ENCODE results near the gene APH1B. TPM values are rescaled to one million over a fixed set of nuclear protein-coding genes. Genes with fewer than 3 reads are reported as not detected.

APH1B gene
- total RNA-seq, 2 donors from 2014 or later = 6.1 to 9.1 TPM

DNA sequence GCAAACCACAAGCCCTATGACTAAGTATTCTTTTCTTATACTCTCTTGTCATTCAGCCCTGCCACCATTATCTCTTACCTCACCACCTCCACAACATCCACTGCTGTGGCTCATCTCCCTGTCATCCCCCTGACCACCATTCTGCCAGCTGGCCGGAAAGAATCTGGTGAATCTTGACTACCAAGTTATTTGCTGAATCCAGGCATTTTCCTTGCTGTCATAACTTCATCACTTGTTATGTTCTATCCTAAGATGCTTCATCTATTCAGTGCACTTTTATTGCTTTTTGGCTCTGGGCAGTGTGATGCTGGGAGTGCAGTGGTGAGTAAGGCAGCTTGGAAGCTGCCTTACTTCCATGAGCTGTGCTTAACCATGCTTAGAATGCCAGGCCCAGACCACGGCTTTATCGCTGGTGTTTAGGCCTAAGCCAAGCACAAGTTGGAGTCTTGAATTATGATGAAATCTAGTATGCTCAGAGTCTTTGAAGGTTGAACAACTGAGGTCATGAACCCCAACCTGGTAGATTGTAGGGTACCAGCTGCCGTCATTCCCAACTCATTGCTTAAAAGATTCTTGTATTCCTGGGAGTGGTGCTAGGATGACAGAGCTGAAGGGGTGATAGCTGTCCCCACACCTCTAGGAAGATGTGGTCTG is 27.0 kb upstream of the APH1B start:
- intact Hi-C loops (cut with DNase I, micrococcal nuclease) = no loop called here
- DNase-seq (no peak), ATAC-seq (no peak)

DNA sequence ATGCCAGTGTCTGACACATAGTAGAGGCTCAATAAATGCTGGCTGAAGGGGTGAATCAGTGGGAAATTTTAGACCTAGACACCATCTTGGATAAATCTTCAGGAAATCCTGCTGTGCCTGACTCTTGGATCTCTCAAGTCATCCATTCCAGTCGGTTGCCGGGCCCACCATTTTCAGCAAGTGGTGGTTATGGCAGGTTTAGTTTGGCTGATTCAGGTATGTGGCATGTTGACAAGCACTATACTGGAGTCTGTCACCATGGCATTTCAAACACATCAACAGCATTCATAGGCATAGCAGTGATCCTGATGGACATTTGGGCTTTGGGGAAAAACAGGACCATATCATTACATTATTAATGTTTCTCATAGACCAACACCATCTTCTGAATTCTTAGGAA is 25.7 kb upstream of the APH1B start:
- intact Hi-C loops (cut with DNase I, micrococcal nuclease) = no loop called here
- ATAC-seq (no peak), DNase-seq (no peak)

DNA sequence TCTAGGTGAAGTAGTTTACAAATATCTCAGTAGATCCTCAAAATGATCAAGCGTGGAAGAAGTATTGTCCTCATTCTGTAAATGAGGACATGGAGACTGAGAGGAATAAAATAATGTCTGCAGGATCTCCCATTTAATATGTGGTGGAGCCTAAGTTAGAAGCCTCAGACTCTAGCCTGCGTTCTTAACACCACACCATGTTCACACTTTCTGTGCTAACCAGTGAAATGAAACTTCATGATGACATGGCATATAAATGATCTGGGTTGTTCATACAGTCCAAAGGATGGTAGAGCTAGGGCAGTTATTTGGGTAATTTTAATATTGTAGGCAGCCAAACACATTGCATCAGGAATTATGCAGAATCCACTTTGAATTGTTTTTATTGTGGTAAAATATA is 25.1 kb upstream of the APH1B start:
- ATAC-seq (no peak), DNase-seq (no peak)
- intact Hi-C loops (cut with DNase I, micrococcal nuclease) = no loop called here

DNA sequence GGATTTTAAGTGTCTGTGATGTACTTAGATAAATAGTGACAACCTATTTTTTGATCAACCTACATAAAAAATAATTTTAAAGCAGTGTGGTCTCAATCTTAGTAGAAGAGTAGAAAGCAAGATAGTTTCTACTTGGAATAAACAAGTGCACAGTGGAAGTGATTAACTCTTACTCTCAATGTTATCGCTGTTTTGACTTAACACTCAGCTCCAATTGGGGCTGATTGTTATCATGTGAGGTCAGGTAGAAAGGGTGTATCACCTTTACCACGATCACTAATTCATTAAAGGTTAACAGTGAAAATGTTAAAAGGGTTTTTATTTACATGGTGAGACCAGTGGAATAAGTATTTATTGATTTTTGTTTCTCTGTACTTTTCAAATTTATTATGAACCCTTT is 22.4 kb upstream of the APH1B start:
- intact Hi-C loops (cut with DNase I, micrococcal nuclease) = no loop called here
- no peak for DNase-seq
- ATAC-seq = no peak

DNA sequence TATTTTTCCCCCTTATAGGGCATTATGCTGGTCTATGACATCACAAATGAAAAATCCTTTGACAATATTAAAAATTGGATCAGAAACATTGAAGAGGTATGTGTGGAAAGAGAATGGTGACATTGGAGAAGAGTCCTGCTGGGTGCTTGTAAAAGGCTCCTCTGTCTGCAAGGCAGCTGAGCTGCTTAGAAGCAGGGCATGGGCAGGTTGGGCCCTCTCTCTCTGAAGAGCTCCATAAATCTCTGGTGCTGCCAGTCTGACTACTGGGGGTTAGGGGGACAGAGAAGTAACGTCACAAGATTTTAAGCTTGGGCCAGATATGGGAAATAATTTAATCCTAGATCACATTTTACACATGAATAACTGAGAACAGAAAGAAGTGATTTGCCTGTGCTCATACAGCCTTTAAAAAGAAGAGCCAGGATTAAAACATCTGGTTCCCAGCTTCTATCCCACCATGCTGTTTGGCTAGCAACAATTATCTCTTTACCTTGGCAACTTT is 21.9 kb upstream of the APH1B start:
- no peak for DNase-seq
- no peak for ATAC-seq
- intact Hi-C loops (cut with DNase I, micrococcal nuclease) = no loop called here

DNA sequence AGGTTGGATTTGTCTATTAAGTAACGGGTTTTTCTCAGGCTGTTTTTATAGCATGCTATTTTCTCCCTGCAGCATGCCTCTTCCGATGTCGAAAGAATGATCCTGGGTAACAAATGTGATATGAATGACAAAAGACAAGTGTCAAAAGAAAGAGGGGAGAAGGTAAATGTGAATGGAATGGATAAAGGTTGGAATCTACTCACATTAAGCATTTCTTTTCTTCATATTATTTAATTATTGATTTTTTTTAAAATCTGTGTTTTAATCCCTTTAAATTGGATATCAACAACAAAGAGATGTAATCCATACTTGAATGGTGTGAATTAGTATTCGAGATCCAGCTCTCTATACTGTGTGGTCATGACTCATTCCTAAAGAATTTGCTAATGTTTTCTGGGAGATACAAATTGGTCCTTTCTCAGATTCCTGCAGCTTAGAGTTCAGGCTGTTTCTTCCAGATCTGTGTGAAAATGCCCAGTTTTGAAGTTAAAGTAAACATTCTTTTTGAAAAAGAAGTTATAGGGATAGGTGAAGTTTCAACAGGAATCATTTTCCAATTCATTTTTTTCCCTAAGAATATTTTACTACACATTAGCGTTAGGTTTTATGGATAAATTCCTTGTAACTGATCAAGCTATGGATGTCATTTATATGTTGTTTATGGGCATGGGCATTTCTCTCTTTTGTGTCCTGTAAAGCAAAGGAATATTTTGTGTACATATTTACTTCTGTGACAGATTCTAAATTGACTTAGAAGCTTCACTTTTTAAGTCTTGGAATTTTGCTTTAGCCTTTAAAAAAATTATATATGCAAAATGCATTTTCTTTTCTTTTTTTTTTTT is 20.8 kb upstream of the APH1B start:
- DNase-seq = no peak
- intact Hi-C loops (cut with DNase I, micrococcal nuclease) = no loop called here
- ATAC-seq = no peak

DNA sequence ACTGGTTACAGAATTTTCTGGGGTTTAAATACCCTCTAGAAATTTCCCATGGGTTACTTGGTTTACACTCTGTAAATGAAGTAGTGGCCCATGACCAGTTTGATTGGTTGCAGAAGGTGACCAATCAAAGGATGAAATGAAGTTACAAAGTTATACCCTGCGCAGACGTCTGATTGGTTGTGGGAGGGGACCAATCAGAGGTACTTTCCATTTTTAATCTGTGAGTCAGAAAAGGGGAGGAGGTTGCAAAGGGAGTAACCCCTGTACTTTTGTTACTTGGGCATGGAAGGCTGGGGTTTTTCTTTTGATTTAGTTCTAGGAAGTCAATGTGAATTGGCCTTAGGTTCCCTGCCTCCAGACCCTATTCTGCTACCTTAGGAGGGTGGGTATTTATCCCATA is 18.7 kb upstream of the APH1B start:
- no peak for DNase-seq
- intact Hi-C loops (cut with DNase I, micrococcal nuclease) = no loop called here
- no peak for ATAC-seq

DNA sequence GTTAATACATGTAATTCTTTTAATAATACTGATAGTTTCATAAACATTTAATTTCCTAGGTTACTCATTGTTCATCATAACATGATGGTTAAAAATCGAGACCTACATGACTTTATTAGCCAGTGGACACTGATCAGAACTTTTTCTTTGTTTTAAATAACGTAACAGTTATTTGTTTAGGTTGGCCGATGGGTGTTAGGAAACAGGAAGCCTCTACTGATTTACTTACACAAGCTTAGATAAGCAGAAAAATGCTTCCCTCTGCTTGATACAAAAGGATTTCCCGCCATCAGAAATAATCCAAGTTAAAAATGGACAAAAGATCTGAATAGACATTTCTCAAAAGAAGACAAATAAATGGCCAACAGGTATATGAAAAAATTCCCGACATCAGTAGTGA is 16.6 kb upstream of the APH1B start:
- DNase-seq (no peak), ATAC-seq (no peak)
- intact Hi-C loops (cut with DNase I, micrococcal nuclease) = no loop called here

DNA sequence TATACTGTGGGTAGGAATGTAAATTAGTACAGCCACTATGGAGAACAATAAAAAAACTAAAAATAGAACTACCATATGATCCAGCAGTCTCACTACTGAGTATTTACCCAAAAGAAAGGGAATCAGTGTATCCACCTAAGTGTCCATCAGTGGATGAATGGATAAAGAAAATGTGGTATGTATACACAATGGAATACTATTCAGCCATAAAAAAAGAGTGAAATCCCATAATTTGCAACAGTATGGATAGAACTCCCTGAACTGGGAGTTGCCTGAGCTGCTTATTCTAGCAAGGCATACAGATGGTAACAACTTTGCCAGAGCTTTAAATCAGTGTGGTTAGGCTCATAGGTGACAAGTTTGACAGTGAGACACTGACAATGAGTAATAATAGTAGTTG is 16.1 kb upstream of the APH1B start:
- ATAC-seq (no peak), DNase-seq (no peak)
- intact Hi-C loops (cut with DNase I, micrococcal nuclease) = no loop called here

DNA sequence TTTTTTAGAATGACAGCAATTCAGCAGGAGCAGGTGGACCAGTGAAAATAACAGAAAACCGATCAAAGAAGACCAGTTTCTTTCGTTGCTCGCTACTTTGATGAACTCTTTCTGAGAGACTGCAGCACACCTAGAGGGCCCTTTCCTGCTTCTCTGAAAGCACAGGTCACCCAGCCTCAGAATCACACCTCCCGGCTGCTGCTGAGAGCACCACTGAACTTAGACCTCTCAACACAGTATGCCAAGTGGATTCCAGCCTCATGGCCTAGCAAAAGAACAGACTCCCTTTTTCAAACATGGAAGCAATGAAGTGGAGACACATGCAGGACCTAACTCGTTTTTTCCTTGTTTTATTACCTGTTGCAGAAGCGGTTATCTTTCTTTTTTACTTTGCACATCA is 13.9 kb upstream of the APH1B start:
- DNase-seq = no peak
- intact Hi-C loops (cut with DNase I, micrococcal nuclease) = no loop called here
- no peak for ATAC-seq

DNA sequence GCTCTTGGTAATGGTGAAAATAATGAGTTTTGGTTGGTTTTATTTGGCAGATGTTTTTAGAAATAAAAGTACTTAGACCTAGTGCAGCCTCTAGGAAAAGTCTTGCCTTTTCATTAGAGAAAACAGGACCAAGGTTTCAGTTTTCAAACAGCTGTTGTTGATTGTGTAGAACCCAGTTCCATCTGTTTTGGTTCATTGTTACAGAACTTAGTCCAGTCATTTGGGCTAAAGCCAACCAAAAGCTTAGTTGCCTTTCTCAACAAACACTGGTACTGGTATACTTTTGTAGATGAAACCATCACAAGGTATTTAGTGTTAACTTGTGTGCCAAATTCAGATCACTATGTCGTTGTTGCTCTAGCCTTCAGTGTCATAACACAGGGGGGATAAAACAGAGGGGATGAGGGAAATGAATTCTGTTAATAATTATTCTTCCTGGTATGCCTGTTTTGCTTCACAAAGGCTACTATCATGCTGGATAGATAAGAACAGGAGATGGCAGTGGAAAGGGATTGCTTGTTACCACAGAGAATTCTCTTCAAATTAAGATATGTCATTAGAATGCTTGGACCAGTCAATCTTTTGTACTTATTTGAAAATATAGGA is 12.6 kb upstream of the APH1B start:
- intact Hi-C loops (cut with DNase I, micrococcal nuclease) = no loop called here
- ATAC-seq (no peak), DNase-seq (no peak)

DNA sequence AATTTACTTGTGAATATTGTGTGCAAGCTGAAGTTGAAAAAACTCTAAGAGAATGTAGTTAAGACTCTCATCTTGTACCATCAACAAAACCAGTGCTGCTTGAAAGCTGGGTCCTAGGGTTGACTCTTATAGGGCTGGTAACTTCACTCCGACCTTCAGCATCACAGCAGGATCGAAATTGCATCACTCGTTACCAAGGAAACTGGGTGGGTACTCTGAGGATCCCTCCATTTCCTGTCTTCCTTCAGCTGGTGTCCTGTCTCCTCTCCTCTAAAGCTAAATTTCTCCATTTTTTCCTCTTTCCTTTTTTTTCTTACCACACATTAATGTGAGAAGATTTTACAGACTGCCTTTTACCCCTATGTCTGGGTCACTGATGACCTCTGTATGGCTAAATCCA is 3.0 kb upstream of the APH1B start:
- no peak for ATAC-seq
- DNase-seq = no peak
- intact Hi-C loops (cut with DNase I, micrococcal nuclease) = no loop called here

DNA sequence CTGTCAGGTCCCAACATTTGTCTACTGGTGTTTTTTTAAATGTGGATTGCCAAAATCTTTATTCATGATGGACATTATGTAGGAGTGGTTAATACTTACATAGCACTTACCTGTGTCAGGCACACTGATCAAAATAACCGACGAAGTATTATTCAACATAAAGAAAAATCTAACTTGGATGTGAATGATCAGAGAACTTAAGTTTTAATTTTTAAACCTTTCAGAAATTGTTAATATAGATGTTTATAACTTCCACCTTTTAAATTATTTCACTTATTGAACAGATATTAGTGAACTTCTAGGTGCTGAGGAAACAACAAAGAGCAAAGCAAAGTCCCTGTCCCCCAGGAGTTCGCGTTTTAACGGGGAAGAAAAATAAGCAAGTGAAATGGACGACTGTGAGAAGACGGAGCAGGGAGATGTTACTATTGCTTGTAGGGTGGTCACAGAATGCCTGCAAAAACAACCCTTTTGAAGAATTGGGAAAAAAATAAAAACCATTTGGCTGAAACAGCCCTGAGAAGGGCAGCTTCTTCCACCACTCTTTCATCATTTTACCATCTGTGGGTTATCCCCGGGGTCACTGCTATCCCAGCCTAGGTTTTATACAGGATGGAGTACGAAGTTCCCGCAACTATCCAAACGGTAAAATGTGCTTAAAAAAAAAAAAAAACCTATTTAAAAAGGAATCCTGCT is 915 bp upstream of the APH1B start:
- ATAC-seq (peak; percentile 10), DNase-seq (no peak)
- intact Hi-C loops (cut with DNase I, micrococcal nuclease) = no loop called here

DNA sequence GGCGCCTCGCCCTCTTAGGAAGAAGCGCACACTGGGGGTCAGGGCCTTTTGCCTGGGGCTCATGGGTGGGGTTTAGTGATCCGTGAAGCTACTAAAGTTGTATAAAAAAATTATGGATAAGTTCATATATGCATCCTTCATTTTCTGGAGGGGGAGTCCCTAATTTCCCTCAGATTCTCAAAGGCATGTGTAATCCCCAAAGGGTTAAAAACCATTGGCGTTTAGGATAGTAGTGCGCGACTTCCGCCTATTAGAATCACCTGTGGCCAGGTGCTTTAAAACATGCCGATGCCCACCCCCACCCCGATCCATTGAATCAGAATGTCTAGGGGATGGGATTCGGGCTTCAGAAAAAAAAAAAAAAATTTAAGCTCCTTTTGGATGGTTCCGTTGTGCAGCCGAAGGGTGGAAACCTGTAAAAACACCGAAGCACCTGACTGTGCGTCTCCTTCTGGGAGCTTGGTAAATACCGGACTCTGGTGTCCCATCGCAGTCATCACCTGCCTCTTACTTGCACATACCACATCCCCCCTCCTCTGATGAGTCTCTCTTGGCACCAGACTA is 570 bp downstream of the APH1B start:
- intact Hi-C loops (cut with DNase I, micrococcal nuclease) = no loop called here
- DNase-seq (peak in 1 of 2 donors; percentile 25), ATAC-seq (peak; percentile 15)

DNA sequence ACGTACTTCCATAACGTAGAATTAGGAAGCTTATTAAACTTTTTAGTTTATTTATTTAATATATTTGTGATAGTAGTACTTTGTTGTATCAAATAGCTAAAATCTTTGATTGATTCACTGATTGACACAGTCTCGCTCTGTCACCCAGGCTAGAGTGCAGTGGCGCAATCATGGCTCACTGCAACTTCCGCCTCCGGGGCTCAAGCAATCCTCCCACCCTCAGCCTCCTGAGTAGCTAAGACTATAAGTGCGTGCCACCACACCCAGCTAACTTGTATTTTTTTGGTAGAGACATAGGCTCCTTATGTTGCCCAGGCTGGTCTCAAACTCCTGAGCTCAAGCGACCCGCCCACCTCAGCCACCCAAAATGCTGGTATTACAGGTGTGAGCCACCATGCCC is 5.7 kb downstream of the APH1B start:
- intact Hi-C loops (cut with DNase I, micrococcal nuclease) = no loop called here
- ATAC-seq = no peak
- no peak for DNase-seq

DNA sequence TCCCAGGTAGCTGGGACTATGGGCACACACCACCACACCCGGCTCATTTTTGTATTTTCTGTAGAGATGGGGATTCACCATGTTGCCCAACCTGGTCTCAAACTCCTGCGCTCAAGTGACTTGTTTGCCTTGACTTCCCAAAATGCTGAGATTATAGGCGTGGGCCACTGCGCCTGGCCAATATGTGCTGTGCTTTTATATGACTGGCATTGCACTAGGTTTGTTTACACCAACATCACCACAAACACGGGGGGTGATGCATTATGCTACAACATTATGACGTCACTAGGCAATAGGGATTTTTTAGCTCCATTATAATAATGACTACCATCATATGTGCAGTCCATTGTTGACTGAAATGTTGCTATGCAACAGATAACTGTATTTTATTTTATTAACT is 6.9 kb downstream of the APH1B start:
- intact Hi-C loops (cut with DNase I, micrococcal nuclease) = no loop called here
- ATAC-seq (no peak), DNase-seq (no peak)

DNA sequence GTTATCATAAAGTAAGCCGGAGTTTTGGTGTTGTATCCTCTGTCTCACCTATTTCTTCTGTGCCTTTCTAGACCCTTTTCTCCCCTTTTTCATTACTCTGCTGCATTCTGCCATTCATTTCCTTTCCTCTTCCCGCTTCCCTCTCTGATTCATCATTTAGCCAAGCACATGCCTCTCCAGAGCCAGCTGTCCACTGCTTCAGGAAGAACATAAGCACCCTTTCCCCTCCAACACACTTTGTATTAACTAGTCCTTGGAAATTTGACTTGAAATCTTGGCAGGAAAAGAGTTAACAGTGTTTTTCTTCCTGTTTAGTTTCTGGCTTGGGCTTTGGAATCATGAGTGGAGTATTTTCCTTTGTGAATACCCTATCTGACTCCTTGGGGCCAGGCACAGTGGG is 9.7 kb downstream of the APH1B start:
- no peak for ATAC-seq
- DNase-seq = no peak

DNA sequence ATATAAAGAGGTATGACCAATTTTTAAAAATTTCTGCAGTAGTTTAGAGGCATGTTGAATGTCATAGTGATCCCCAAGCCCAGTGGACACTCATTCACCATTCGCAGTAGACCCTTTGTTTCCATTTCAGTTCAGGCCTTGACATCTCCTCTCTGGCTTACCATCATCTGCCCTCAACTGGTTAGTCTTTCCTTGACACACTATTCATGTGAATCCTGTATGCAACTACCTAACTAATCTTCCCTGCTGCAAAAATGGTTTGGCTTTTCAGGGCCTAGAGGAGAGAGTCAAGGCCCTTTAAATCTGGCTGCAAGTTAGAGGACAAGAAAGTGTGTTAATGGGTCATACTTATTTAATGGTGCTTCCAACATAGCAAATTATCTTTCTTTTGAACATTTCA is 10.9 kb downstream of the APH1B start:
- intact Hi-C loops (cut with DNase I, micrococcal nuclease) = loop anchor here in 1 of 2 donors (2.0 kb wide), 1 partner anchor 114 kb away; no protein-coding TSS in a partner anchor
- no peak for ATAC-seq
- DNase-seq = no peak

More for the DNA sequence above, 9.7 kb downstream of the APH1B start:
- intact Hi-C loops (cut with DNase I, micrococcal nuclease) = no loop called here

DNA sequence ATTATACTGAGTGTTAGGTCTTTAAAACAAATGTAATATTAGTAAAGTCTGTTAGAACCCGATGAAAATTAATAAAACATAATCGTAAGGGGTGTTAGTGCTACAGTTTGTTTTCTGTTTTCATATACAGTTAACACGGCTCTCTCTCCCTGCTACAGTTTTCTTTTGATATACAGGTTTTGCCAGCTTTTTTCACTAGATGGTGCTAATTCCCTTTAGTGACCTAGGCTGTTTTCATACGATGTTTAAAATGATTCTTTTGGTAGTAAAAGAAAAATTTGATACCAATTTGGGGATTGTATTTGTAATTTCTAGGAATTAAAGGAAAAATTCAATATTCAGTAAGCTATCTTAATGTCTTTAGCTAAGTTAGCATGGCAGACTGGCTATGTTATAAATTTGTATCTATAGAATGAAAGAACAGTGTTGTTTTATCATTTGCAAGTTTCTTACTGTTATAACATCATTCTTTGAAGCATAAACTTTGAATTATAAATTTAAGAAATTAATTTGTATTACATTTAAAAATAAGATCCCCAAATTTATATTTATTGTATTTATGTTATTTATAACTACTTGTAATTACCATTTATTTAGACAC is 11.5 kb downstream of the APH1B start:
- no peak for DNase-seq
- peak; percentile 78 for ATAC-seq
- intact Hi-C loops (cut with DNase I, micrococcal nuclease) = loop anchor here in 1 of 2 donors (2.0 kb wide), 1 partner anchor 114 kb away; no protein-coding TSS in a partner anchor
